Activated CD4-positive, alpha-beta memory T cell treated with anti-CD3 and anti-CD28 coated beads, Interleukin-2, amount 10 ng/mL, durations not matched to agents 7 days and 5 days (primary cell): ENCODE results near the gene CALM1. TPM values are rescaled to one million over a fixed set of nuclear protein-coding genes. Genes with fewer than 3 reads are reported as not detected.

Experiments
- CTCF ChIA-PET: fragments of 350-600 bp; sonication (Branson Sonifier 250); formaldehyde crosslinking; loops from one replicate; lab custom pipeline; 2021; ENCODE audit warnings: antibody characterized with exemption, inconsistent platforms; lab: Charles Lee
- POLR2A ChIA-PET: fragments of 350-600 bp; sonication (Branson Sonifier 250); formaldehyde crosslinking; loops from one replicate; lab custom pipeline; 2021; ENCODE audit warnings: antibody characterized with exemption; lab: Charles Lee
- DNase-seq: peaks from one replicate; pipeline ENCODE4 v3.0.0-alpha.2; 2020
- H3K27ac Mint-ChIP-seq: one replicate; pipeline ENCODE4 v1.8.0; 2021; ENCODE audit warnings: mild to moderate bottlenecking, mixed read lengths
- H3K27me3 Mint-ChIP-seq: one replicate; pipeline ENCODE4 v1.8.0; 2021; ENCODE audit warnings: mixed read lengths
- H3K36me3 Mint-ChIP-seq: one replicate; pipeline ENCODE4 v1.8.0; 2021; ENCODE audit warnings: low read depth, mixed read lengths
- H3K4me1 Mint-ChIP-seq: one replicate; pipeline ENCODE4 v1.8.0; 2021; ENCODE audit warnings: mixed read lengths
- H3K4me3 Mint-ChIP-seq: one replicate; pipeline ENCODE4 v1.8.0; 2021; ENCODE audit warnings: mild to moderate bottlenecking, mixed read lengths
- H3K9me3 Mint-ChIP-seq: one replicate; pipeline ENCODE4 v1.8.0; 2021; ENCODE audit warnings: mixed read lengths
- total RNA-seq, 2 experiments: library from RNA; stranded (reverse); gene quantifications; one replicate each; pipeline ENCODE4 v1.2.3, GENCODE V29; 2021

Gene CALM1
- total RNA-seq, 2 experiments from 2014 or later: 901 TPM

DNA sequence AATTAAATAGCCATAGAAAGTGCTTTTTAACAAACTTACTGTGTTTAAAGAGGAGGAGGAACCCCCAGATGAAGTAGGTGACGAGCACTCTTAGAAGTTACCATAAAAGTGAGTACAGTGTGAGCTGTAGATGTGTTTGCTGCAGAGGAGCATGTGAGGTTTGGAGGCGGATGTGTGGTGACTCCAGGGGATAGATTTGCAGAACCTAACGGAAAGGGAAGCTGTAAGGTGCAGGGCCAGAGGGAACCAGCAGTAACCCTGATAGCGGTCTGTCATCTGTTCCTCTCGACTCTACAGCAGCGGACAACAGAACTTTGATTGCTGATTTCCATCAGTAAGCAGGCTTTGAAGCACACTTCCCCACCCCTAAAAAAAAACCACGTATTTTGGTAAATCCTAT is 5.2 kb downstream of the CALM1 start:
- Mint-ChIP-seq H3K4me3 (peak overlapping the region; percentile 5), H3K27me3 (no peaks in the 10 kb centered on the region), H3K4me1 (peaks cover 60% of the 10 kb centered on the region), H3K36me3 (peaks cover 90% of the 10 kb centered on the region), H3K27ac (peak overlapping the region; percentile 63), H3K9me3 (no peaks in the 10 kb centered on the region)
- ChIA-PET CTCF (interaction anchor here (0.7 to 2.1 kb wide), 2 partner anchors 61 to 117 kb away, joined by 3 to 5 read pairs; no protein-coding TSS in a partner anchor), POLR2A (interaction anchor here (1.5 to 18.9 kb wide), 2 partner anchors 19 to 93 kb away, joined by 4 to 733 read pairs; no protein-coding TSS in a partner anchor)
- peak; percentile 26 for DNase-seq

DNA sequence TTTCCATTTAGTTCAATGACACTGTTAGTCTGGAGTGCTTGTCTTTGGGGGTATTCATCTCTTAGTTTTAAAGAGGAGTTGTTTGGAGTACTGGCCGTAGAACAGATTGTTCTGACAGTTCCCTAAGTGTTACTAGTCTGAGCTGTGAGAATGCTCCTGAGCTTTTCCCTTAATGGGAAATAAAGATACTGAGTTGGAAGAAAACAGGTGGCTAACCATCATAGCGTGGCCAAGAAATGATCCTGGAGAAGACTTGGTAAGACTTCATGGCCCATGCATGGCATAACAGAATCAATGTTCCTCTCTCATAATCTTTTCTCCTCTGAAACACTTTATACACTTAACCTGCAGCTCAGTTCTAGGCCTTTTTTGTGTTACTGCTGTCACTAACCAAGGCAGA is 6.2 kb downstream of the CALM1 start:
- POLR2A ChIA-PET: interaction anchor here (1.5 to 18.9 kb wide), 2 partner anchors 20 to 92 kb away, joined by 4 to 733 read pairs; no protein-coding TSS in a partner anchor
- Mint-ChIP-seq H3K9me3 (no peaks in the 10 kb centered on the region), H3K27ac (no peak overlapping the region), H3K27me3 (no peaks in the 10 kb centered on the region), H3K4me3 (no peak overlapping the region), H3K36me3 (peaks cover 95% of the 10 kb centered on the region), H3K4me1 (peaks cover 62% of the 10 kb centered on the region)
- CTCF ChIA-PET: interaction anchor here (1.4 kb wide), 1 partner anchor 357 kb away, joined by 3 read pairs; no protein-coding TSS in a partner anchor
- DNase-seq: no peak

DNA sequence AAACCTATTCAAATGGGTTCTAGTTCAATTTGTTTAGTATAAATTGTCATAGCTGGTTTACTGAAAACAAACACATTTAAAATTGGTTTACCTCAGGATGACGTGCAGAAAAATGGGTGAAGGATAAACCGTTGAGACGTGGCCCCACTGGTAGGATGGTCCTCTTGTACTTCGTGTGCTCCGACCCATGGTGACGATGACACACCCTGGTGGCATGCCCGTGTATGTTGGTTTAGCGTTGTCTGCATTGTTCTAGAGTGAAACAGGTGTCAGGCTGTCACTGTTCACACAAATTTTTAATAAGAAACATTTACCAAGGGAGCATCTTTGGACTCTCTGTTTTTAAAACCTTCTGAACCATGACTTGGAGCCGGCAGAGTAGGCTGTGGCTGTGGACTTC is 8.3 kb downstream of the CALM1 start:
- ChIA-PET POLR2A (interaction anchor here (1.1 to 18.9 kb wide), 3 partner anchors 11 to 103 kb away, joined by 3 to 733 read pairs (median 7); no protein-coding TSS in a partner anchor), CTCF (interaction anchor here (0.5 to 1.5 kb wide), 3 partner anchors 22 to 654 kb away, joined by 4 read pairs; no protein-coding TSS in a partner anchor)
- Mint-ChIP-seq H3K27ac (no peak overlapping the region), H3K4me3 (no peak overlapping the region), H3K36me3 (peaks cover 86% of the 10 kb centered on the region), H3K9me3 (no peaks in the 10 kb centered on the region), H3K27me3 (no peaks in the 10 kb centered on the region), H3K4me1 (peaks cover 52% of the 10 kb centered on the region)
- DNase-seq: peak; percentile 3

DNA sequence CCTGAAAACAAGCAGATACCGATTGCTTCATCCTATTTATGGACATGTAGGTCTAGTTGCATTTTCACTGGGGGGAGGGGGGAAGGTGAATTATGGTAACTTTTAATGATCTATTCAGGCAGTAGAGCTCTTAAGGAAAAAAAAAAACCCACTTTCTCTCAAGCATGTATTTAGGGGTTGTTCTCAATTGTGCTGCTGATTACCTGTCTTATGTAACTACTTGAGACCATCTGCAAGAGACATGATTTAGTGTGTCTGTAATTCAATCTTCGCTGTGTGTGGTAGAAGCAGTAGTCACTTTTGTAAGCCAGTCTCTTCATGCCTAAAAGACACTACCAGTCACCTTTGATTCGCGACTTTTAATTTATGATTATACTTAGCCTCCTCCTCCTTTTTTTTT is 8.9 kb downstream of the CALM1 start:
- ChIA-PET CTCF (interaction anchor here (0.5 to 1.5 kb wide), 3 partner anchors 22 to 653 kb away, joined by 4 read pairs; no protein-coding TSS in a partner anchor), POLR2A (interaction anchor here (1.0 to 18.9 kb wide), 4 partner anchors 9 to 22 kb away, joined by 3 to 733 read pairs (median 10); partner anchors contain the start of gene CALM1)
- no peaks in the 10 kb centered on the region for H3K27me3 Mint-ChIP-seq
- H3K36me3 Mint-ChIP-seq: peaks cover 80% of the 10 kb centered on the region
- no peak for DNase-seq
- no peaks in the 10 kb centered on the region for H3K9me3 Mint-ChIP-seq
- no peak overlapping the region for H3K4me3 Mint-ChIP-seq
- peaks cover 47% of the 10 kb centered on the region for H3K4me1 Mint-ChIP-seq
- H3K27ac Mint-ChIP-seq: no peak overlapping the region

DNA sequence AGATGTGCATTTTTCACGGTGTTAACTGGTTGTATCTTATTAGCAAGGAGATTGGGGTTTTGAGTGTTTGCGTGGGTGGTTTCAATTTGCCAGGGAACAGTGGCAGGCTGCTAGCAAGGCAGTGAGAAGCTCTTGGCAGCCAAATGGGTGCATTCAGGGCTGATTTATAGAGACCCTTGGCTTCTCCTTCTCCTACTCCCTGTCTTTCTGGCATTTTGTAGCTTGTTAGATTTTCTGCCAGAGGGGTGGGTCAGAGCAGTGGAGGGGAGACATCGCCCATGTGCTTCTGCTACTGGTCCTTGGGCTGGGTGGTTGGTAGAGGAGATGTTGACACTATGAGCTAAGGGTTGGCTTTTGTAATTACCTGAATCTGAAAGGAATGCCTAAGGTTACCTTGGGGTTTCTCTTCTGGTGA is 9.6 kb downstream of the CALM1 start:
- ChIA-PET CTCF (no interaction called here), POLR2A (interaction anchor here (1.0 to 18.9 kb wide), 6 partner anchors 7 to 23 kb away, joined by 3 to 733 read pairs (median 10); partner anchors contain the start of gene CALM1)
- Mint-ChIP-seq H3K36me3 (peaks cover 73% of the 10 kb centered on the region), H3K27ac (no peak overlapping the region), H3K4me1 (peaks cover 41% of the 10 kb centered on the region), H3K27me3 (no peaks in the 10 kb centered on the region), H3K4me3 (no peak overlapping the region), H3K9me3 (no peaks in the 10 kb centered on the region)
- DNase-seq: peak; percentile 8

DNA sequence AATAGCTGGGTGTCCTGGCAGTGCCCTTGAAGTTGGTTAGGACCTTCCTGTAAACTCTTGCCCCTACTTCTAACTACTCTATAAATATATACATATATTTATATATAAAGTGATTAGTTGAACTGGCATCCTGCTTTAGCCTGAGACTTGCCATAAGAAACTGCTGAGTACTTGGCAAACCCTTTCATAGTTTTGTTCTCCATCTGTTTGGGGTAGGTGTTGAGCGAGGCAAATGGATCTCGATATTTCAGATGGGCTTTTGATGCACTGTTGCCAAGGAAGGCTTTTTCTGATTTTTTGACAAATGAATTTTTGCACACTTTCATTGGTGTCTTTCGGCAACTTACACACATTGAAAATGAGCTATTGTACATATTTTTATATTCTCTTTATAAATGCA is 10.4 kb downstream of the CALM1 start:
- H3K27ac Mint-ChIP-seq: no peak overlapping the region
- DNase-seq: peak; percentile 9
- H3K27me3 Mint-ChIP-seq: no peaks in the 10 kb centered on the region
- ChIA-PET CTCF (interaction anchor here (1.2 to 3.0 kb wide), 3 partner anchors 7 to 290 kb away, joined by 4 to 20 read pairs (median 5); partner anchors contain the start of gene CALM1), POLR2A (interaction anchor here (1.4 to 18.9 kb wide), 3 partner anchors 7 to 24 kb away, joined by 3 to 733 read pairs (median 15); no protein-coding TSS in a partner anchor)
- no peaks in the 10 kb centered on the region for H3K9me3 Mint-ChIP-seq
- peaks cover 65% of the 10 kb centered on the region for H3K36me3 Mint-ChIP-seq
- no peak overlapping the region for H3K4me3 Mint-ChIP-seq
- peaks cover 32% of the 10 kb centered on the region for H3K4me1 Mint-ChIP-seq

DNA sequence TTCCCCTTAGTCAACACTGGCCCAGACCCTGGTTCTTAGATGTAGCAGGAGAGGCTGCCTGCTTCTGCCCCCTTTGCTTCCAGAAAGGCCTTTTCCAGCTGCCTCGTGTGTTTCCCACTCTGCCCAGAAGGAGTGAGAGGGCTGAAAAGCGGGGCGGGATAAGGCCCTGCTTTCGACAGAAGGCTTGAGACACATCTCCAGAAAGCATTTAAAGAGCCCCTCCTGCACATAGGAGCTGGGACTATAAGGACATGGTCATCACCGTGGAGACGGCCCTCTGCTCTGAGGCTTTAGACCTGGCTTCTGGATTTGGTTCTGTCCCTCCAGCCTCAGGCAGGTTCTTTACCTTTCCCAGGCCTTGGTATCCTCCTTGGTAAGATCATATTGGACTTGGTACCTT is 11.9 kb downstream of the CALM1 start:
- Mint-ChIP-seq H3K4me1 (peaks cover 18% of the 10 kb centered on the region), H3K27me3 (no peaks in the 10 kb centered on the region), H3K4me3 (no peak overlapping the region), H3K27ac (no peak overlapping the region), H3K9me3 (no peaks in the 10 kb centered on the region), H3K36me3 (peaks cover 50% of the 10 kb centered on the region)
- POLR2A ChIA-PET: interaction anchor here (1.3 to 18.9 kb wide), 4 partner anchors 9 to 25 kb away, joined by 3 to 733 read pairs (median 10); no protein-coding TSS in a partner anchor
- no peak for DNase-seq
- CTCF ChIA-PET: interaction anchor here (1.0 to 3.0 kb wide), 4 partner anchors 9 to 350 kb away, joined by 3 to 20 read pairs (median 4); no protein-coding TSS in a partner anchor

DNA sequence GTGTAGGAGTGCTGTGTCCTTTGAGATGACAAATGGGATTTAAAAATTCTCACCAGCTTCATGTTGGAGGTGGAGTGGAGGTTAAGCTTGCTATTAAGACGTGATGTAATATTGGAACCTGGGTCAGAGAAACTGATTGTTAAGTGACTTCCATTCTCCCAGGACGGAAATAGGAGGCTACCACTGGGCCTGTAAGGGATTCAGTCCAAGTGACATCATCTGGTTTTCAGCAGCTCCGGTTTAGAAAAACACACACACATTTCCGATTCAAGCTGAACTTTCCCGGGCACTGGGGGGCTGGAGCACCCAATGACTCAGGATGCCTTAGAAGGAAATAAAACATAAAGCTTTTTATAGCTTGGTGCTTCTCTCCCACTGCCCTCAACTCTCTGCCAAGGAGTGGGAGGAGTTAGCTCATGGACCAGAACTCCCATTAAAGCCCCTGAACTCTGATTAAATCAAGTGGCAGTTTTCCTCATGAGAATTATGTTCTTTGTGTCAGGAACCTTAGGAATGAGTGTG is 12.4 kb downstream of the CALM1 start:
- Mint-ChIP-seq H3K4me1 (peaks cover 13% of the 10 kb centered on the region), H3K9me3 (no peaks in the 10 kb centered on the region), H3K36me3 (peaks cover 45% of the 10 kb centered on the region), H3K27ac (no peak overlapping the region), H3K27me3 (peaks cover 2% of the 10 kb centered on the region), H3K4me3 (no peak overlapping the region)
- ChIA-PET CTCF (interaction anchor here (1.0 to 3.0 kb wide), 3 partner anchors 9 to 350 kb away, joined by 3 to 20 read pairs (median 3); no protein-coding TSS in a partner anchor), POLR2A (interaction anchor here (0.6 to 18.9 kb wide), 5 partner anchors 10 to 47 kb away, joined by 3 to 733 read pairs (median 6); no protein-coding TSS in a partner anchor)
- no peak for DNase-seq

DNA sequence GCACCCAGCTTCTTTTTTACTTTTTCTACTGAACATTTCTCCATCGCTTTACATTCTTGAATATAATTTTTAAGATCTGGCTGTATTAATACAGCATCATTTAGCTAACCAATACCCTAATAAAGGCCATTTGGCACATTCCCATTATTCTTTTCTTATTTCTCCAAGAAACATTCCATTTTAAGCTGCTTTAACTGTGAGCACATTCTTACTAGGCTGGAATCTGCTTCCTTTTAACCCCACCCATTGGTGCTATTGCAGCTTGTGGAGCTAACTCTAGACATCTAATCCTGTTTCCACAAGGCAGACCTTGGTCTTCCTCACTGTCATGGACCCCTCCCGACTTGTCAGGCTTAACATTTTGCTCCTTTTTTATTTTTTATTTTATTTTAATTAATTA is 15.2 kb downstream of the CALM1 start:
- no peak overlapping the region for H3K27ac Mint-ChIP-seq
- peaks cover 17% of the 10 kb centered on the region for H3K36me3 Mint-ChIP-seq
- no peaks in the 10 kb centered on the region for H3K9me3 Mint-ChIP-seq
- DNase-seq: no peak
- H3K4me3 Mint-ChIP-seq: no peak overlapping the region
- H3K27me3 Mint-ChIP-seq: peaks cover 5% of the 10 kb centered on the region
- ChIA-PET POLR2A (no interaction called here), CTCF (no interaction called here)
- peaks cover 3% of the 10 kb centered on the region for H3K4me1 Mint-ChIP-seq

DNA sequence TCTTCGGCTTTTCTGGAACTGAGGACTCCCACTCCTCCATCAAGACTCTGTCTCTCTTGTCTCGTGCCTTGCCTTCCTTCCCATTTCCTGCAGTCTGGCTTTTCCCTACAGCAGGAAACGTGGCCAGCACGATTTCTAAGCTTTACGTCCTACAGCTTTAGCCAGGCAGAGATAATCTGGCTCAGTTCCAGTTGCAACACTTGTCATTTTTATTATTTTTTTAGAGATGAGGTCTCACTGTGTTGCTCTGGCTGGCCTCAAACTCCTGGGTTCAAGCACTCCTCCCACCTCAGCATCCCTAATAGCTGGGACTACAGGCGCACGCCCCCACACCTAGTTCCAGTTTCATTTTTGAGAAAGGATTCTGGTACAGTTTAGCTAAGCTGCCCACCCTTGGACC is 19.9 kb downstream of the CALM1 start:
- no peaks in the 10 kb centered on the region for H3K36me3 Mint-ChIP-seq
- CTCF ChIA-PET: interaction anchor here (0.6 to 1.0 kb wide), 2 partner anchors 17 to 443 kb away, joined by 3 to 4 read pairs; no protein-coding TSS in a partner anchor
- no peak for DNase-seq

DNA sequence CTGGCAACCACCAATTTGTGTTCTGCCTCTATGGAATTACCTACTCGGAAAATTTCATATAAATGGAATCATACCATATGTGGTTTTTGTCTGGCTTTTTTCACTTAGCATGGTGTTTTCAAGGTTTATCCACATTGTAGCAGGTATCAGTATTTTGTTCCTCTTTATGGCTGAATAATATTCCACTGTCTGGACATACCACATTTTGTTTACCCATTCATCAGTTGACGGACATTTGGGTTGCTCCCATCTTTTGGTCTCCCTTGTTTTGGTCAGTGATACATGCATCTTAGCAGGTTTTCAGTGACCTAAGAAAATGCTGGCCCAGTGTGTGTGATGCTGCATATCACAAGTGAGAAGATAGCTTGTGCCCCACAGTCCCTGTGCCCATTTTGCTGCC is 21.2 kb downstream of the CALM1 start:
- no peaks in the 10 kb centered on the region for H3K36me3 Mint-ChIP-seq
- POLR2A ChIA-PET: interaction anchor here (0.7 kb wide), 1 partner anchor 12 kb away, joined by 3 read pairs; no protein-coding TSS in a partner anchor
- H3K4me1 Mint-ChIP-seq: no peaks in the 10 kb centered on the region
- no peaks in the 10 kb centered on the region for H3K9me3 Mint-ChIP-seq
- H3K27ac Mint-ChIP-seq: no peak overlapping the region
- DNase-seq: no peak
- H3K27me3 Mint-ChIP-seq: peaks cover 5% of the 10 kb centered on the region
- no peak overlapping the region for H3K4me3 Mint-ChIP-seq
- CTCF ChIA-PET: no interaction called here

More for the DNA sequence above, 19.9 kb downstream of the CALM1 start:
- peaks cover 5% of the 10 kb centered on the region for H3K27me3 Mint-ChIP-seq
- no peak overlapping the region for H3K4me3 Mint-ChIP-seq
- no peaks in the 10 kb centered on the region for H3K9me3 Mint-ChIP-seq
- H3K4me1 Mint-ChIP-seq: no peaks in the 10 kb centered on the region
- POLR2A ChIA-PET: interaction anchor here (0.7 to 1.9 kb wide), 2 partner anchors 11 to 35 kb away, joined by 3 to 7 read pairs; no protein-coding TSS in a partner anchor
- H3K27ac Mint-ChIP-seq: no peak overlapping the region

DNA sequence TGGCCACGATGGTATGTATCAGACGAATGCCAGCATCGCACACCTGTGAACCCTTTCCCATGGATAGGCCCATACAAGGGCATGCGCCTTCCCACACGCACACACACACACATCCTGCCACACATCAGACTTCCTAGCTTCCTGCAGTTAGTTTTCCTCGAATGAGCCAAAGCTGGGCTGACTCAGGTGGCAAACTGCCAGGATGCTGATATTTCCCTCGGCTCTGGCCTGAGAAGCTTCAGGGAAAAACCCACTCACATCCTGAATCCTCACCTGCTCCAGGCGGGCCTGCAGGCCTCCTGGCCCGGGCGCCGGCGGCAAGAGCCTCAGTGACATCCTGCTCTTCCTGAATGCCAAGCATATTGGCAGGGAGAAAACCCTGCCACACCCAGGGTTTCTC is 22.4 kb downstream of the CALM1 start:
- H3K4me1 Mint-ChIP-seq: no peaks in the 10 kb centered on the region
- H3K9me3 Mint-ChIP-seq: no peaks in the 10 kb centered on the region
- H3K4me3 Mint-ChIP-seq: no peak overlapping the region
- ChIA-PET POLR2A (no interaction called here), CTCF (no interaction called here)
- no peaks in the 10 kb centered on the region for H3K36me3 Mint-ChIP-seq
- DNase-seq: no peak
- H3K27me3 Mint-ChIP-seq: peaks cover 4% of the 10 kb centered on the region
- no peak overlapping the region for H3K27ac Mint-ChIP-seq
